Smooth muscle cell (in vitro differentiated cells): Measurements from ENCODE around the gene OSBPL5. TPM values are rescaled to one million over a fixed set of nuclear protein-coding genes. Genes with fewer than 3 reads are reported as not detected.
"Not testable (repeated sequence)": the region's sequence is repeated elsewhere in the genome, so short reads cannot be mapped to it uniquely, and the experiment has no call there.

Experiments
- DNase-seq: peaks from one replicate; lab custom pipeline; 2025; ENCODE audit not compliant: unreplicated experiment; lab: John Stamatoyannopoulos, UW
- H2AFZ ChIP-seq: fragments of 200-600 bp; sonication (generic); 2 replicates; pipeline ENCODE4 v1.6.0; 2016; ENCODE audit warnings: antibody characterized with exemption, low read depth, mild to moderate bottlenecking
- H3F3A ChIP-seq: fragments of 200-600 bp; sonication (generic); 2 replicates; pipeline ENCODE4 v1.6.0; 2017; ENCODE audit warnings: antibody characterized with exemption, low read depth
- H3K27ac ChIP-seq: fragments of 200-600 bp; sonication (generic); 2 replicates; pipeline ENCODE4 v1.5.1; 2016; ENCODE audit warnings: low read depth, mild to moderate bottlenecking
- H3K27me3 ChIP-seq: fragments of 200-600 bp; sonication (generic); 2 replicates; pipeline ENCODE4 v1.6.1; 2016; ENCODE audit warnings: low read depth, mild to moderate bottlenecking
- H3K36me3 ChIP-seq: fragments of 200-600 bp; sonication (generic); 2 replicates; pipeline ENCODE4 v1.5.1; 2016; ENCODE audit warnings: low read depth
- H3K4me1 ChIP-seq: fragments of 200-600 bp; sonication (generic); 2 replicates; pipeline ENCODE4 v1.5.1; 2016; ENCODE audit warnings: low read depth
- H3K4me2 ChIP-seq: fragments of 200-600 bp; sonication (generic); 2 replicates; pipeline ENCODE4 v1.6.0; 2016; ENCODE audit warnings: mild to moderate bottlenecking
- H3K4me3 ChIP-seq: fragments of 200-600 bp; sonication (generic); 2 replicates; pipeline ENCODE4 v1.5.1; 2016; ENCODE audit warnings: mild to moderate bottlenecking
- H3K79me2 ChIP-seq: fragments of 200-600 bp; sonication (generic); 2 replicates; pipeline ENCODE4 v1.6.0; 2016; ENCODE audit warnings: low read depth, mild to moderate bottlenecking
- H3K9ac ChIP-seq: fragments of 200-600 bp; sonication (generic); 2 replicates; pipeline ENCODE4 v1.6.0; 2016; ENCODE audit warnings: low read depth
- H3K9me3 ChIP-seq: fragments of 200-600 bp; sonication (generic); replicated peaks from 2 replicates; pipeline ENCODE4 v1.5.1; 2016; ENCODE audit warnings: low read depth
- H4K20me1 ChIP-seq: fragments of 200-600 bp; sonication (generic); 2 replicates; pipeline ENCODE4 v1.6.0; 2016; ENCODE audit warnings: low read depth
- CTCF ChIP-seq: fragments of 200-600 bp; sonication (generic); IDR thresholded peaks from 2 replicates; pipeline ENCODE4 v1.5.1; 2017; ENCODE audit warnings: borderline replicate concordance, mild to moderate bottlenecking, antibody characterized with exemption; ENCODE audit not compliant: insufficient read depth, poor library complexity, severe bottlenecking
- WGBS: methylation state at CpG from one replicate; pipeline ENCODE4 v1.1.7; 2016; ENCODE audit warnings: low lambda C conversion rate; 5-methylcytosine and 5-hydroxymethylcytosine counted together
- polyA plus RNA-seq: library from polyadenylated mRNA; unstranded; fragments of >200 nt; fragmentation: Nextera tagmentation; extraction: Ambion mirVana; gene quantifications from 2 replicates; pipeline ENCODE4 v1.2.1, GENCODE V29; 2016
- total RNA-seq: library from RNA; depleted of rRNA; stranded (reverse); fragments of >200 nt; gene quantifications from 2 replicates; pipeline ENCODE4 v1.2.3, GENCODE V29; 2014

Gene OSBPL5
- total and polyA plus RNA-seq, 2 experiments from 2014 or later, result 27.3 to 43.4 TPM

- Histone ChIP-seq H4K20me1 (no peaks in the 10 kb centered on the region), H3K9ac (no peak overlapping the region), H3K4me1 (no peaks in the 10 kb centered on the region), H3K4me2 (no peak overlapping the region), H3K27ac (no peak overlapping the region), H3K79me2 (no peaks in the 10 kb centered on the region), H2AFZ (no peak overlapping the region), H3F3A (no peaks in the 10 kb centered on the region), H3K4me3 (no peak overlapping the region), H3K9me3 (no peaks in the 10 kb centered on the region), H3K36me3 (no peaks in the 10 kb centered on the region), H3K27me3 (no peaks in the 10 kb centered on the region)
- TF ChIP-seq CTCF, result no peak
- DNase-seq, result no peak
- WGBS, result 89% methylated on average over 8 of the region's 8 CpGs
These were observed 95.7 kb downstream of the OSBPL5 start for GRCh38 chr11:3069425-3069824.

DNA sequence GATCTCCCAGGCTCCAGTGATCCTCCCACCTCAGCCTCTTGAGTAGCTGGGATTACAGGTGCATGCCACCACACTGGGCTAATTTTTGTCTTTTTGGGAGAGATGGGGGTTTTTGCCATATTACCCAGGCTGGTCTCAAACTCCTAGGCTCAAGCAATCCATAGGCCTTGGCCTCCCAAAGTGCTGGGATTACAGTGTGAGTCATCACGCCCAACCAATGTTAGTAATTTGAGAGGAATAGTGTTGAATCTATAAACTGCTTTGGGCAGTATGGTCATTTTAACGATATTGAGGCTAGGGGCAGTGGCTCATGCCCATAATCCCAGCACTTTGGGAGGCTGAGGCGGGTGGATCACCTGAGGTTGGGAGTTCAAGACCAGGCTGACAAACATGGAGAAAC, 98.8 kb downstream of the OSBPL5 start:
- WGBS, result 91% methylated on average over 3 of the region's 3 CpGs

GRCh38 chr11:3064709-3065108, 100.4 kb downstream of the OSBPL5 start:
- not testable (repeated sequence) for H3K4me2 ChIP-seq, H3K36me3 ChIP-seq, DNase-seq, H3F3A ChIP-seq, H3K27ac ChIP-seq, H4K20me1 ChIP-seq, H2AFZ ChIP-seq, H3K9ac ChIP-seq, H3K79me2 ChIP-seq, H3K4me1 ChIP-seq, H3K9me3 ChIP-seq, H3K27me3 ChIP-seq, H3K4me3 ChIP-seq
- WGBS, result 90% methylated on average over 6 of the region's 6 CpGs

More for the DNA sequence above, 98.8 kb downstream of the OSBPL5 start:
- not testable (repeated sequence) for DNase-seq, H3K36me3 ChIP-seq, H3K27me3 ChIP-seq, H3K4me3 ChIP-seq, H3K4me2 ChIP-seq, H3K9ac ChIP-seq, H3K27ac ChIP-seq, H3F3A ChIP-seq, H3K9me3 ChIP-seq, H3K79me2 ChIP-seq, H2AFZ ChIP-seq, H3K4me1 ChIP-seq, H4K20me1 ChIP-seq

DNA sequence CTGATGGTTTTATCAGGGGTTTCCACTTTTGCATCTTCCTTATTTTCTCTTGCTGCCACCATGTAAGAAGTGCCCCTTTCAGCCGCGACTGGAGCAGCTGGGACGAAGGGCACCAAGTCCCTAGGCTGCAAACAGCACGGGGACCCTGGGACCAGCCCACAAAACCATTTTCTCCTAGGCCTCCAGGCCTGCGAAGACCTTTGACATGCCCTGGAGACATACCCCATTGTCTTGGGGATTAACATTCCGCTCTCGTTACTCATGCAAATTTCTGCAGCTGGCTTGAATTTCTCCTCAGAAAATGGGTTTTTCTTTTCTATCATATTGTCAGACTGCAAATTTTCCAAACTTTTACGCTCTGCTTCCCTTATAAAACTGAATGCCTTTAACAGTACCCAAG, 101.2 kb downstream of the OSBPL5 start:
- H3K4me2 ChIP-seq, H2AFZ ChIP-seq, H3K27ac ChIP-seq, H3F3A ChIP-seq, H3K27me3 ChIP-seq, H3K79me2 ChIP-seq, DNase-seq, H3K9me3 ChIP-seq, H3K4me3 ChIP-seq, H3K4me1 ChIP-seq, H4K20me1 ChIP-seq, H3K36me3 ChIP-seq, H3K9ac ChIP-seq: not testable (repeated sequence)
- WGBS, result 53% methylated on average over 8 of the region's 8 CpGs

DNA sequence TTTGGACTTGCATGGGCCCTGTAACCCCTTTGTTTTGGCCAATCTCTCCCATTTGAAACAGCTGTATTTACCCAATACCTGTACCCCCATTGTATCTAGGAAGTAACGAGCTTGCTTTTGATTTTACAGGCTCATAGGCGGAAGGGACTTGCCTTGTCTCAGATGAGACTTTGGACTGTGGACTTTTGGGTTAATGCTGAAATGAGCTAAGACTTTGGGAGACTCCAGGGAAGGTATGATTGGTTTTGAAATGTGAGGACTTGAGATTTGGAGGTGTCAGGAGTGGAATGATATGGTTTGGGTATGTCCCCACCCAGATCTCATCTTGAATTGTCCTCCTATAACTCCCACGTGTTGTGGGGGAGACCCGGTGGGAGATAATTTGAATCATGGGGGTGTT, 101.7 kb downstream of the OSBPL5 start:
- not testable (repeated sequence) for H2AFZ ChIP-seq, H3K4me2 ChIP-seq, H3K9ac ChIP-seq, H3K9me3 ChIP-seq, H3K4me1 ChIP-seq, H3K36me3 ChIP-seq, H3K27ac ChIP-seq, H3K79me2 ChIP-seq, H3K27me3 ChIP-seq, H4K20me1 ChIP-seq, DNase-seq, H3K4me3 ChIP-seq
- WGBS, result 89% methylated on average over 4 of the region's 4 CpGs
- peaks cover 11% of the 10 kb centered on the region for H3F3A ChIP-seq
